Endodermal cell (in vitro differentiated cells): ENCODE results near the gene WDHD1. TPM values are rescaled to one million over a fixed set of nuclear protein-coding genes. Genes with fewer than 3 reads are reported as not detected.

Source experiments
- DNase-seq: peaks from one replicate; pipeline ENCODE4 v3.0.0-alpha.2; 2017
- H3K27ac ChIP-seq: 2 replicates; pipeline ENCODE4 v1.5.1; 2013; ENCODE audit warnings: mild to moderate bottlenecking, low read depth, low read length, moderate library complexity
- H3K27me3 ChIP-seq: 2 replicates; pipeline ENCODE4 v1.6.1; 2013; ENCODE audit warnings: mild to moderate bottlenecking, low read length, moderate library complexity; ENCODE audit not compliant: insufficient read depth, control insufficient read depth, poor library complexity, severe bottlenecking
- H3K36me3 ChIP-seq: 2 replicates; pipeline ENCODE4 v1.7.0; 2013; ENCODE audit warnings: mild to moderate bottlenecking, low read length, moderate library complexity; ENCODE audit not compliant: control insufficient read depth, insufficient read depth
- H3K4me1 ChIP-seq: one replicate; pipeline ENCODE4 v1.7.0; 2013; ENCODE audit warnings: low read length; ENCODE audit not compliant: control insufficient read depth, insufficient read depth
- H3K4me3 ChIP-seq: 2 replicates; pipeline ENCODE4 v1.5.1; 2013; ENCODE audit warnings: mild to moderate bottlenecking, low read length, moderate library complexity
- H3K9ac ChIP-seq: 2 replicates; pipeline ENCODE4 v1.6.1; 2013; ENCODE audit warnings: mild to moderate bottlenecking, low read length, moderate library complexity; ENCODE audit not compliant: poor library complexity, severe bottlenecking; ENCODE audit errors: extremely low read depth
- H3K9me3 ChIP-seq: 2 replicates; pipeline ENCODE4 v1.6.1; 2013; ENCODE audit warnings: mild to moderate bottlenecking, low read length, moderate library complexity; ENCODE audit not compliant: control insufficient read depth
- H3K27ac Mint-ChIP-seq: 2 replicates; pipeline ENCODE4 v1.8.0; 2020; ENCODE audit warnings: mixed read lengths
- H3K27me3 Mint-ChIP-seq: 2 replicates; pipeline ENCODE4 v1.8.0; 2021; ENCODE audit warnings: mild to moderate bottlenecking, mixed read lengths; ENCODE audit not compliant: insufficient read depth
- H3K36me3 Mint-ChIP-seq: 2 replicates; pipeline ENCODE4 v1.8.0; 2020; ENCODE audit warnings: low read depth, mixed read lengths
- H3K4me1 Mint-ChIP-seq: 2 replicates; pipeline ENCODE4 v1.8.0; 2020; ENCODE audit warnings: mixed read lengths
- H3K4me3 Mint-ChIP-seq: 2 replicates; pipeline ENCODE4 v1.8.0; 2020; ENCODE audit warnings: mild to moderate bottlenecking, moderate library complexity, mixed read lengths
- H3K9me3 Mint-ChIP-seq: 2 replicates; pipeline ENCODE4 v1.8.0; 2020; ENCODE audit warnings: mild to moderate bottlenecking, mixed read lengths
- CTCF ChIP-seq: fragments of 200-600 bp; sonication (generic); conservative IDR thresholded peaks from 2 replicates; pipeline ENCODE4 v1.5.0; 2021; ENCODE audit warnings: antibody characterized with exemption, mild to moderate bottlenecking
- WGBS, 2 experiments: methylation state at CpG; one replicate each; pipeline versions ENCODE4 v1.1.5 to v1.1.7; 2013; ENCODE audit warnings: missing lambda C conversion rate in 2 of 2, mixed read lengths in 1 of 2; ENCODE audit not compliant: insufficient coverage in 1 of 2, insufficient read length in 1 of 2; 5-methylcytosine and 5-hydroxymethylcytosine counted together
- total RNA-seq, 2 donors: library from RNA; stranded (reverse); fragmentation: NEBNext Ultra II Directional in 1 of 2; extraction: Animal tissue kit (Norgen Biotek cat#: 25700) in 1 of 2; gene quantifications; 2 replicates in 1 of 2; 3 replicates in 1 of 2; pipeline ENCODE4 v1.2.1, GENCODE V29; 2021

WDHD1 gene
- total RNA-seq, 2 donors from 2014 or later, result 63.4 to 99.3 TPM

- H3K4me1 Mint-ChIP-seq, result no peaks in the 10 kb centered on the region
- DNase-seq, result no peak
- Histone ChIP-seq H3K9ac (no peak overlapping the region), H3K4me1 (no peaks in the 10 kb centered on the region), H3K9me3 (no peaks in the 10 kb centered on the region), H3K27ac (no peak overlapping the region), H3K4me3 (no peak overlapping the region), H3K36me3 (no peaks in the 10 kb centered on the region), H3K27me3 (no peaks in the 10 kb centered on the region)
- H3K27ac Mint-ChIP-seq, result no peak overlapping the region
- no peak for TF ChIP-seq CTCF
- peaks cover 10% of the 10 kb centered on the region for H3K36me3 Mint-ChIP-seq
- no peaks in the 10 kb centered on the region for H3K27me3 Mint-ChIP-seq
- H3K9me3 Mint-ChIP-seq, result no peaks in the 10 kb centered on the region
- H3K4me3 Mint-ChIP-seq, result no peak overlapping the region
- WGBS, 2 experiments, result no CpG with 5 or more reads among the region's 1 CpG
These were observed 93.9 kb downstream of the WDHD1 start for GRCh38 chr14:54933006-54933405.

GRCh38 chr14:54931598-54932340 is 95.1 kb downstream of the WDHD1 start:
- Mint-ChIP-seq H3K9me3 (no peaks in the 10 kb centered on the region), H3K27me3 (no peaks in the 10 kb centered on the region), H3K27ac (no peak overlapping the region), H3K4me1 (no peaks in the 10 kb centered on the region), H3K36me3 (peaks cover 3% of the 10 kb centered on the region), H3K4me3 (no peak overlapping the region)
- Histone ChIP-seq H3K9ac (no peak overlapping the region), H3K9me3 (no peaks in the 10 kb centered on the region), H3K27me3 (no peaks in the 10 kb centered on the region), H3K36me3 (no peaks in the 10 kb centered on the region), H3K4me1 (no peaks in the 10 kb centered on the region), H3K4me3 (no peak overlapping the region), H3K27ac (no peak overlapping the region)
- no peak for DNase-seq
- 94 to 100% methylated on average over 1 to 3 of the region's 3 CpGs for WGBS, 2 experiments
- TF ChIP-seq CTCF, result no peak

- no peak for DNase-seq
- H3K4me3 Mint-ChIP-seq, result no peak overlapping the region
These were observed 95.8 kb downstream of the WDHD1 start for GRCh38 chr14:54931101-54931500.

More at GRCh38 chr14:54931101-54931500, 95.8 kb downstream of the WDHD1 start:
- H3K9me3 Mint-ChIP-seq, result no peaks in the 10 kb centered on the region
- TF ChIP-seq CTCF, result no peak
- H3K9me3 ChIP-seq, result no peaks in the 10 kb centered on the region
- no peaks in the 10 kb centered on the region for H3K36me3 ChIP-seq
- H3K27me3 ChIP-seq, result no peaks in the 10 kb centered on the region
- H3K4me1 Mint-ChIP-seq, result no peaks in the 10 kb centered on the region
- no peak overlapping the region for H3K4me3 ChIP-seq
- no CpG with 5 or more reads among the region's 1 CpG for WGBS, 2 experiments
- H3K27ac Mint-ChIP-seq, result no peak overlapping the region
- no peaks in the 10 kb centered on the region for H3K36me3 Mint-ChIP-seq
- no peak overlapping the region for H3K9ac ChIP-seq
- no peak overlapping the region for H3K27ac ChIP-seq
- no peaks in the 10 kb centered on the region for H3K4me1 ChIP-seq
- no peaks in the 10 kb centered on the region for H3K27me3 Mint-ChIP-seq
